Activated gamma-delta T cell treated with anti-CD3 and anti-CD28 coated beads, Interleukin-2, amount 50 U/mL, for 16 hours (primary cell): ENCODE results near the gene GRID1.
"Not testable (repeated sequence)": the region's sequence is repeated elsewhere in the genome, so short reads cannot be mapped to it uniquely, and the experiment has no call there.

ENCODE experiments used
- DNase-seq: peaks from one replicate; pipeline ENCODE4 v3.0.0-alpha.2; 2020; ENCODE audit warnings: low read depth

Gene GRID1

DNA sequence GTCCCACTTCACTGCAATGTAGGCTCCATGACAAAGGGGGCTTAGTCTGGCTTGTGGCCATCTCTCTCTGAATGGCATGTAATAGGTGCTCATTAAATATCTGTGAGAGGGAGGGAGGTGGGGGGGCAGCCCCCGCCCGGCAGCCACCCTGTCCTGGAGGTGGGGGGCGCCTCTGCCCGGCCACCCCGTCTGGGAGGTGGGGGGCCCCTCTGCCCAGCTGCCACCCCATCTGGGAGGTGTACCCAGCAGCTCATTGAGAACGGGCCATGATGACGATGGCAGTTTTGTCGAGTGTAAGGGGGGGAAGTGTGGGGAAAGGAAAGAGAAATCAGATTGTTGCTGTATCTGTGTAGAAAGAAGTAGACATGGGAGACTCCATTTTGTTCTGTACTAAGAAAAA, 334.5 kb downstream of the GRID1 start:
- DNase-seq = not testable (repeated sequence)

DNA sequence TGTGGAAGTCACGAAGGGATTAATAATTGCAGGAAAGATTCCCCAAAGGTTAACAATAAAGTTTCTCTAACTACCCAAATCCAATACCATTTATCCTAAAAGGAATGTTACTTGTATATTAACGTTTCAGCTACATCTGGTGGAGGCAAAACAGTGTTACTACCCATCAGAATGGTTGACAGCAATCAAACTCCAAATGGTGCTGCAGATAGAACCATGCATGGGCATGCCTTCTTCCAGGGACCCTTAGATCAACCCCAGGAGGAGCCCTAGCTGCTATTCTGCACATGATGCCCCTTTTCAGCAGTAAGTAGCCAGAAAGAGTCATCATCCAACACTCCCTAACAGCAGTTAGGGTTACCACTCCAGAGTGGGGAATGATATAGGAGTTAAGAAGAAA, 336.3 kb downstream of the GRID1 start:
- no peak for DNase-seq

DNA sequence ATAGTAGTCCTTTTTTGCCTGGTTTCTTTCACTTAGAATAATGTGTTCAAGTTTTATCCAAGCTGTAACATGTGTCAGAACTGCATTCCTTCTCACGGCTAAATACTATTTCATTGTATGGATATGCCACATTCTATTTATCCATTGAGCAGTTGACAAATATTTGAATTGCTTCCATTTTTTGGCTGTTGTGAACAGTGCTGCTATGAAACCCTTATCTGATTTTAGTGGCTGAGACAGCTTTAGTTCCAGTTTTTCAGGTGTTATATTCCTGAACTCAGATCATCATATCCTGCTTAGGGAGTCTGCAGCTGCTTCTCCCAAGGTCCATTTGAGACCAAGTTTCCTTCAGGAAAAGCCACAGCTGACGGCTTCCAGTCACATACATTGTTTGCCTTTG, 339.2 kb downstream of the GRID1 start:
- DNase-seq = no peak

DNA sequence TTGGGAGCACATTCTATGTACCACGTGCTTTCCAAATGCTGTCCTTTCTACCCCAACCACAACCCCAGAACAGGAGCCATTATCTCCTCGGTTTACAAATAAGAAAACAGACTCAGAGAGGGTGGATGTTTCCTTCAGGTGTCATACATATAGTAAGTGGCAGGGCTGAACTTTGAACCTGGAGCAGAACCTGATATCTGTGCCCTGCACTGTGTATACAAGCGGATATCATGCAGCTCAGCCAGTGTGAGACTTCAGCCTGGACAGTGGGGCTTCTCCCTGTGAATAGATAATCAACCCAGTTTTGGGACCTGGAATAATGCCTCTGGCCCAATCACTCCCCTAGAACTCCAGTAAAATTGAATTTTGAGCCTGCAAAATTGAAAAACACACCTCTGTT, 341.1 kb downstream of the GRID1 start:
- no peak for DNase-seq

DNA sequence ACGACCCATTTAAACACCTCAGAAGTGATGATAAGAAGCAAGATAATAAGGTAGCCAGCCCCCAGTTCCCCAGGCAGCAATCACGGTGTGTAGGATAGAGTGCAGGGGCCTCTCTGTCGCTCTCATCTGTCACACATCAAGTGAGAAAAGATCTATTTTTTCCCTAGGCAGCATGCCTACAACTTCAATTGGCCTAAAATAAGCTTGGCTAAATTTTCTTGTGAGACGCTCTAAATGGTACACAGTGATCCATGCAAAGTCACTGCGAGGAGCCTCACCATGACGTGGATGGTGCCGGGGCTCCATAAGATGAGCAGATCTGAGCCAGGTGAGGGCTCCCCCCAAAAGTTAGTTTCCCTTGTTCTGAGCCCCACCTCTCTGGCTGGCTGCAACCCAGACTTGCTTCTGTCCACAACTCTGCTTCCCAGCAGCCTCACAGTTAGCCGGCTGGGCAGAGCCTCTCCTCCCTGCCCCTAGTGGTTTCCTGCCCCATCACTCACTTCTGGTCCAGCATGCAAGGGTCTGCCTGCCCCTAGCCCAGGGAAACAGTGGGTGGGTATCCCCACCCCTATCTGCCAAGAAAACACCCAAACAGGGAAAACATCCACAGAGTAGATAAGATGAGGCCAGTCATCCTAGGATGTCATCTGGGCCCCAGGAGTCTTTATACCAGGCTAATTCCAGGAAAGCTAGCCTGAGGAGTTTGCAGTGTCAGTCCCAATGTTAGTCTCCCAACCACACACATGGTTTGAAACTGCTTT, 342.1 kb downstream of the GRID1 start:
- DNase-seq = no peak

DNA sequence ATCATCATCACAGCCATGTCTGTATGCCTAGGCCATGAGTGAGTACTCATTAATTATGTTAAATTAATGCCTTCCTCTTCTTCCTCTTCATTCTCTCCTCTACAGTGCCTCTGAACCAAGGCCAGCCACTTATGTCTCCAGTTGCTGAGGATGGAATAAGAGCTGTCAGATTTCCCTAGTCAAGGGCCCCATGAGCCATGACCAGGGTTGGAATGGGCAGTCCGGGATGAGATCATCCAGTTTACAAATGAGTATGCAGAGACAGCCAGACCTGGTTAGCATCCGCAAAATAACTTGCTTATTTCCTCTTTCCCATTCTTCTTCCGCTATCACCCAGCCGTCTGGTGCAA, 342.7 kb downstream of the GRID1 start:
- DNase-seq = no peak

DNA sequence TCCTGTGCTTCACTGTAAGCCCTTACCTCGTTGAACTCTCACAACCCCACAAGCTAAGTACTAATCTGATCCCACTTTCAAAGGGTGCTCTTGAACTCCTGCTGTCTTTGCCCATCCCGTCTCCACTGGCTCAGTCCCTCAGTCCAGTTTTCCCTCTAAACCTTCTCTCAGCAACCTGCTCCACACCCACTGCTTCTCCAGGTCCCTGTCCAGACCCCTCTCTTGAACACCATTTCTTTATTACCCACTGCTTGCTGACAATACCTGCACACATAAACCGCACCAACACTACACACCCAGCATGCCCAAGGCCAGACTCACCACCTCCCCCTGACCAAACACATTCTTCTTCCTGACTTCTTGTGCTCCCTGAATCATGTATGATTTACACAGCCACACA, 343.3 kb downstream of the GRID1 start:
- DNase-seq = no peak

DNA sequence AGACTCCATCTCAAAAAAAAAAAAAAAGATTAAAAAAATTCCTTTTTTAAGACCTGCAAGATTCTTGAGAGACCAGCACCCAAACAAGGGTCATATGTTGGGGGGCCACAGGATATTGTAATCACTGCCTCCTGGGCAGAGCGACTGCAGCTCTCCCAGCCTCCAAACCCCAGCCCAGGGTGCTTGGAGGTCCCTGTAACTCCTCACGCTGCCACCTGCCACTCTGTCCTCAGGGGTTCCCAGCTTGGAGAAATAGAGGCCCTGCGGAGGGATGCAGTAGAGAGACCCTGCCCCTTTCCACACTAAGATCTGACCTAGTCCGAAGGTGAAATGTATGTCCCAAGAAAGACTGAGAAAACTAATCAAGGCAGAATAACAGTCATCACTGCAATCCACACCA, 343.7 kb downstream of the GRID1 start:
- no peak for DNase-seq

DNA sequence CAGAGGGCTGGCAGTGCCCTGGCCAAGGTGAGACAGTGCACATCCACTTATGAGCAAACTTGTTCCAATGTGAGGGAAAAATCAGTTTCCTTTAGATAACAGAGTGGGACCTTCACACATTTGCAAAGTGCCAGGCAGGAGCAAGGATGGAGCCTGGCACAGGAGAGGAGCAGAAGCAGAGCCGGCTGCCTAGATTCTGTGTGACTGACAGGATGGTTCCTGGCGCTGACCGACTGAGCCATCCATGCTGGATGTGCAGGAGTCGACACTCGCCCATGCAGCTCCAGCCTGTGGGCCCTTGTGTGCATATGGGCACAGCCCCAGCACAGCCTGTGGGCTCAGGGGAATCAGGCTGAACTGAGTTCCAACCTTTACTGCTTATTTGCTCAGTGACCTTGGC, 346.5 kb downstream of the GRID1 start:
- no peak for DNase-seq

DNA sequence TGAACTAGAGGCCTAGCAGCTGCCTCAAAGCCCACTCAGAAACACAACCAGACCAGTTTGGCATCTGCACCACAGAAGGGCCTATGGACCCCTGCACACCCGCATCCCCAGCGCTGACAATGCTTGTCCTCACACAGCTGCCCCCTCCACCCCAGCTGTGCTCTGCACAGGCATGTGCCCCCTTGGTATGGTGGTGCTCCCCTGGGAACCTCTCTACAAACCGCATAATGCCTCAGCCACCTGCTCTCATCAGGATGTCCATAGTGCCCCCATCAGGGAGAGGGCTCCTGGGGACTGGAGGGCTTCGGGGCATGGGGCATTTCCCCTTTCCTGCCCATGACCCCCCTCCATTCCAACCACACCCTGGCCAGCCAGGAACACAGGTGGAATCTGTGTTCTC, 347.5 kb downstream of the GRID1 start:
- no peak for DNase-seq

DNA sequence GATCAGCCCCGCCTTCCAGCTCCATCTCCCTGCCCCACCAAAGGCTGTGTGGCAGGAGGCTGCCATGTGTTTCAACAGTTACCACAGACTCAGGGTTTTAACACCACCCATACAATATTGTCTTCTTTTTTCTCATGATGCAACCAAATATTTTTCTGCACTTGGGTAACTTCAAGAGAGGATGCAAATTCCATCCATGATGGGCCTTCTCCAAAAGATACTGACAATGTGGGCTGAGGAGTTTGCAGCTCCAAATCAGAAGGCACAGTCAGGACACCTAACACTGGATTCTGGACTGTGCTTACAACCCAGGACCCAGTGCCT, 347.9 kb downstream of the GRID1 start:
- DNase-seq = no peak

DNA sequence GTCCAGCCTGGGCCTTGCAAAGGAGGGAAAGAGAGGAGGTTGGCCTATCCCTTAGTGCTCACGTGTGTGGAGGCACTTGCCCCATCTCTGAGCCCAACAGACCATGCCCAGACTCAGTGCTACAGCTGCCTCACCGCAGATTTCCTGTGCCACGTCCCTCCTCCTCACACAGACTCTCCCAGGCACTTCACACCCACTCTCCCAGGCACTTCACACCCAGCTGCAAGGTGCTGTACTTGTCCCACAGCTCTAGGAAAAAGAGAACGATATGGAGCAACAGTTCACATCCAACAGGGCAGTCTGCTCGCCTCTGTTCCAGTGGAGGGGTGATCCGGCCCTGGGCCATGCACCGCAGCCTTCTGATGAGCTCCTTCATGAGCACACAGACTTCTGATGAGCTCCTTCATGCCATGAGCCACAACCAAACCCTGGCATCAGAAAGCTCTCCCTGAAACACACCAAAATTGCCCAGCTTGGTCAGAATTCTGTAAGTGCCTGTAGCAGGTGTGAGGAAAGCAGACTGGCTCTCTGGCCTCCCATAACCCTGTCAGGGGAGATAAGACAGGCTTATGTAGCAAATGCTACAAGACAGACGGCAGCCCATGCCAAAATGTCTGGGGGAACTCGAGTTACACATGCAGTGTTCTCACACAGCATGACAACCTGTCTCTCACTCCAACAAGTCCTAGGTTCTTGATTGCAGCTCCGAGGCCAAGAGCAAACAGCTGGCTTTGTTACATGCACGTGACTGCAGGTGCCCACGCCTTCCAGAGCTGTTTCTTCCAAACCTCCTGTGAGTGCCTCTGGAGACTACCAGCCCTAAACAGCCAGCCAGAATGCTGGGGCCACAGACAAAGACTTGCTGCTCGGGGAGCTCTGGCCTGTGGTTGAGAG, 348.5 kb downstream of the GRID1 start:
- no peak for DNase-seq

DNA sequence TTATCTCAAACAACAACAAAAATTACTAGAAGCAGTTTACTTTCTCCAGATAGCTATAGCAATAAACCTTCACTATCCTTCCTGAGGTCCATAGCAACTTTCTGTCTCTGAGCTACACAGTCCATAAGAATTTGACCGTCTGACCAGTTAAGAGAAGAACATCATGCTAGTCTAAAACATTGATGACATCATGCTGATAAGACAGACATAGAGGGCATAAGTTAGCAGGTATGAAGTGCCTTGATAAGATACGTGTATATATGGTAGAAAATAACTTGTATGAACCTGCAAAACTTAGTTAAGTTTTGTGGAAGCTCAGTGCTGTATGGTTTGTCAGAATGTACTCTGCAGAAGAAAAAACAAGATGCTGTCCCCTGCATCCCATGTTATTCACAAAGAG, 353.0 kb downstream of the GRID1 start:
- no peak for DNase-seq

DNA sequence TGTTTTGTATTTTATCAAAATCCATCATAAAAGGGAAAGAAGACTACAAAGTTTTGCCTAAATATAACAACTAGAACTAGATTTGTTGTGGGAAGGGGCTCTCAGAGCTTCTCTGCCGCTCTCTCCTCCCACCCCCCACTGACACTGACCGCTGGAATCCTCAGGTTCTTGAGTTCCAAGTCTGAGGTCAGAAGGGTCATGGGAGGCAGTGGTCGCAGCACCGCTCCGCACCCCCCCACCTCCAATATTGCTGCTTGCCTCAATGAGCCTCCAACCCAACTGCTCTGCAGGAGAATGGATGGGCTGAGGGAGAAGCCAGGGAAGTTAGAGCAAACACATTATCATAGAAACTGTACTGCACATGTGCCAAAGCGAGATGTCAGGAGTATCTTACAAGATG, 359.4 kb downstream of the GRID1 start:
- no peak for DNase-seq

DNA sequence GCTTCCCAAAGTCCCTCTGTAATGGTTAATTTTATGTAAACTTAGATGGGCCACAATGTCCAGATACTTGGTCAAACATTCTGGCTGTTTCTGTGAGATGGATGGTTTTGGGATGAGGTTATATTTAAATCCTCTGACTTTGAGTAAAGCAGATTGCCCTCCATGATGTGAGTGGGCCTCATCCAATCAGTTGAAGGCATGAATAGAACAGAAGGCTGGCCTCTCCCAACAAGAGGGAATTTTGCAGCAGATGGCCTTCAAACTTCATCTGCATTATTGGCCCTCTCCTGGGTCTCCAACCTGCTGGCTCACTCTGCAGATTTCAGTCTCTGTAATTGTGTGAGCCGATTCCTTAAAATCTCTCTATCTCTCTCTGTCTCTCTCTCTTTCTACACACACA, 362.3 kb downstream of the GRID1 start:
- no peak for DNase-seq

DNA sequence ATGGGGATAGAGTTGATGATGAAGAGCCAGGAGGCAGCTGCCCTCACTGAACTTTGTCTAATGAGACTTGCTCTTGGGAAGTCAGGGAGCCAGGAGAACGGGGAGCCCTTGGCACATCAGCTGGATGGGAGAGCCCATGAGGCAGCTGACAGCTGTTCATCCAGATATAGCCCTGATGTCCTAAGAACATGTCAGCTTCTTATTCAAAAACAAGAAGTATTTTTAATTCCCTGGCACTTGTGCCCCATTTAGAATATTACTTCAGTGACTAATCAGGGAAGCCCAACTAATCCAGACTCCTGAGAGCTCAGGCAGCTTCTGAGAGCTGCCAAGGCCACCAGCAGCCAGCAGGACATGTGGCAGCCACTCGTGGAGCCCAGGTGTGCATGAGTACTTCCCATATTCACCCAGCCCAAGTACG, 363.4 kb downstream of the GRID1 start:
- DNase-seq = no peak

DNA sequence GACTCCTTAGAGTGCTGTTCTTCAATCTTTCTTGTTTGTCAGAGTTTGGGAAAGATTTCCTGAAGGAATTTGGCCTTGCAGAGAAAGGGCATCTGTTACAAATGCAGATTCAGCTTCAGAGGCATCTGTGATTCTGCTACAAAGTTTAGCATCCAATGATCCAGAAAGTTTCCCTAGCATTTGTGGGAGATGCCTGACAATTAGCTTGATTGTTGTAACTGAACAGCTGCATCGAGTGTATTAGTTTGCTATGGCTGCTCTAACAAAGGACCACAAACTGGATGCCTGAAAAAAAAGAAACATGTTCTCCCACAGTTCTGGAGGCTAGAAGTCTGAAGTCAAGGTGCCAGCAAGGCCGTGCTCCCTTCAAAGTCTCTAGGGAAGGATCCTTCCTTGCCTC, 365.1 kb downstream of the GRID1 start:
- DNase-seq = no peak

DNA sequence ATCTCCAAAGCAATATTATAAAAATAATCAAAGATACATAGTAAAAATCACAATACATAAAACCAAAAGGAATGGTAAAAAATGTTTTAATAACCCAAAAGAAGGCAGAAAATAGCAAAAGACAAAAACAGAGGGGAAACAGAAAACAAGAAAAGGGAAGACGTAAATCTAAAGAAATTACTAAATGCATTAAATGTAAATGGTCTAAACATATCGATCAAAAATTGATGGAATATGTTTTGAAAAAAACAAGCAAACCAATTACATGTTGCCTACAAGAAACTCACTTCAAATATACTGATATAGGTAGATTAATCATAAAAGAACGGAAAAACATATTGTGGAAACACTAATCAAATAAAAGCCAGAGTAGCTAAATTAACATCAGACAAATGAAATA, 369.1 kb downstream of the GRID1 start:
- DNase-seq = no peak

DNA sequence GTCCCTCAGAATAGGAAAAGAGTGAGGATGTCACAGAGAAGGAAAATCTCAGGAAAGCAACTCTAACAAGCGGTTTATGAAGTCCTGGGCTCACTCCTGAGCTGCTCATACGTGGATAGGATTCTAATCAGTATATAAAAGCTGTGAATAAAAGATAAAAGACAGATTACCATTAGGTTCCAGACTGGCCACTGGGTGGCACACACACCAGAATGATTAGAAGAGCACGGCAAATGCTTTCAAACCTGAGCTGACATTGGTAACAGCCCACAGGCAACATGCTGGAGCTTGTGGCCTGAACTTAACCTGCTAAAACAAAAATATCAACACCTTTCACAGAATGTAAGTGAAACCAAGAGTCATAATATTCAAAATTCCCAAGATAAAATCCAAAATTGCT, 370.8 kb downstream of the GRID1 start:
- DNase-seq = no peak

DNA sequence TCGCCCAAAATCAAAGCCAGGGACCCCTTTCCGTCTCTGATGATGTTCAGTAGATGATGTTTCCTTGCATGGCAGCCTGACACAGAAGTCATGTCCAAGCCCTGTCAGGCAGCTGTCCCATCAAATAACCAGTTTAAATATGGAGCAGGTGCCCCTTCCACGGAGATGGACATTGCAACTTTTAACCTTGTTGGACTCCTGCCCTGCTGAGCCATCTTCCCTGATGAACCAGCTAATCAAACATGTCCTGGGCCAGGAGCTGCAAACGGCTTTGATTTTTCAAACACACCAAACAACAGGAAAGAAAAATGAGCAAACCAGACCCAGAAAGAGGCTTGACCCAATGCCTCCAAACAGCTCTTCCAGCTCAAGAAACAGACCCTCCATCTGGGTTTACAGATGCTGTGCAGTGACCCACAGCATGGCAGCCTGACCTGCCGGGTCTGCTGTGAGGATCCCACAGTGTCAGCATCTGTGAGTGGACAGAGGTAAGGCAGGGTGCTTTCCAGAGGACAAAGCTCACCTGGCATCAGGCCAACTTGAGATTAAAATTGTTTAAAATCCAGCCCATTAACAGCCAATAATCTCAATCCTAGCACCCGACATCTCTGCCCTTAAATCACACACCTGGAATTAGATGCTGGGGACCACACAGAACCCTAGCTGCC, 372.6 kb downstream of the GRID1 start:
- no peak for DNase-seq

DNA sequence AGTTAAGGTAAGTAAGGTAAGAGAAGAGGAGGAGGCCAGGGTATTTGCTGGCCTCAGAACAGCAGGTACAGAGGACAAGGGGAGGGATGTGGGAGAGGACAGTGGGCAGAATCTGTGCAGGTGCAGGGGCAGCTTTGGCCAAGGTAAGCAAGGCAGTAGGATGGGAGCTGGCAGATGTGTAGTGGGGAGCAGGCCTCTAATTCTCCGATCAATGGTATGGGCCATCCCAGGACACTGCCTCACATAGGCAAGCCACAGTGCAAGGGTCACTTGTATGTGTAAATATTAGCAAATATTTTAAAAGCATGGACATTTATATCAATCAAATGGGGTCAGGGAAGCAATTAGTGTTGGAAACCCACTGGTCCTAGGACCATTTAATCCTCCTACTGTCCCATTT, 373.5 kb downstream of the GRID1 start:
- DNase-seq = no peak

DNA sequence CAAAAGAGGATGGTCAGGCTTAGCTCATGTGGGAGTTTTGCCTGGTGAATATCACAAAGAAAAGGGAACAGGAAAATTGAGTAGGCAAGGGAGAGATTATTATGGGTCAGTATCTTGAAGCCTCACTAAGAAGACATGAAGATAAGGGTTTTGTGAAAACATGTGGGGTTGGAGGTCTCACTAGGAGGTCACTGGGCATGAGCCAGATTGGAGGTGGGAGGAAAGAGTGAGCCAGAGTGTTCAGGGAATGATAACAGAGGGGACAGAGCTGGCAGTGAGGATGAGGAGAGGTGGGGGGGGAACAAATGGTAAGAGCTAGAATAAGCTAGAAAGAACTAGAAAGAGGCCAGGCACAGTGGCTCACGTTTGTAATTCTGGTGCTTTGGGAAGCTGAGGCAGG, 374.3 kb downstream of the GRID1 start:
- DNase-seq = no peak

DNA sequence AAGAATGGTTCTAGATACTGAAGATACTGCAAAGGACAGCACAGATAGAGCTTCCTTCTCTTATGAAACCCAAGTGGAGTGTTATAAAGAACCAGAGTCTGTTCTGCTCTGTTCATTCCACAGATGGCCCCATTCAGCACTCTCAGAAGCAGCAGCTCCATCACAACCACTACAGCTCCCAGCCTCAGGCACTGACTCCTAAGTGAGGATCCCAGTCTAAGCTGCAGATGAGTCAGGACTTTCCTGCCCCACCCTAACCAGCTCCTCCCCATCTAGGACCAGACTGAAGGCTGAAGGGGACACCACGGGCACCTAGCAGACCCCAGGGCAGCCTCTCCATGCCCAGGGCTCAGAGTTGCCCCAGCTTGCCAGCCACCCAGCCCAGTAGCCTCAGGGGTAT, 379.8 kb downstream of the GRID1 start:
- no peak for DNase-seq
